ENCODE data around the gene NOVA2. TPM values are rescaled to one million over a fixed set of nuclear protein-coding genes. Genes with fewer than 3 reads are reported as not detected.
A peak's percentile ranks its signal among the peaks of the same experiment; 100 is the strongest.

Gene NOVA2
- total RNA-seq, 1 donor from 2014 or later, result 2.9 TPM

DNA sequence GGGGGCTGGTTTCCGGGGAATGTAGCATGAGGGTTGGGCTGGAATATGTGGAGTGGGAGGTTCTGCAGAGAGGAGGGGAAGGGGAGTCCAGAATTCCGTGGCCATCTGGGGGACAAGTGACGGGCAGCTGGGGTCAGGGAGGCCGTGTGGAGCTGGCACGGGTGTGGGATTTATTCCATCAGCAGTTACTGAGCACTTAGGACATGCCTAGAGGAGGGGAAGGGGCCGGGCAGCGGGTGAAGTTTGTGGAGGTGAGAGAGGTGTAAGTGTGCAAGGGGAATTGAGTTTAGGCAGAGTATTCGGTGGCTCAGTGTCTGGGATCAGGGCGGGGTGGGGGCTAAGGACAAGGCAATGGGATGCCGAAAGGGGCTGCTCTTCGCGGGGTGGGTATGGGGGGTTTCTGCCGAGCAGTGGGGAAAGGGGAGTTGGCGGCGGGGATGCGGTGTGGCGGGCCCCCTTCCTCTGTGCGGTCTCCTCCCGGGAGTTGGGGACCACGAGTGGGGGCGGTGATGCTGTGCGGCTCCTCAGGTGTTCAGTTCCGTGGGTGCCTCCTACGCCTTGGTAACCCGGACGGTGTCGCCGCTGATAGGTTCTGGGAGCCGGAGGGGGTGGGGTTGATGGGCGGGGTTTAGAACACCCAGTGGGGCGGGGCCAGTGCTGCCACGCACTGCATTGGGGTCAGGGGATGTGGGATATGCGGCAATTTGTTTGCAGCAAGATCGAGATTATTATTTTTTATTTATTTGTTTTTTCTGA, 27.0 kb upstream of the NOVA2 start:
- no peak for DNase-seq

DNA sequence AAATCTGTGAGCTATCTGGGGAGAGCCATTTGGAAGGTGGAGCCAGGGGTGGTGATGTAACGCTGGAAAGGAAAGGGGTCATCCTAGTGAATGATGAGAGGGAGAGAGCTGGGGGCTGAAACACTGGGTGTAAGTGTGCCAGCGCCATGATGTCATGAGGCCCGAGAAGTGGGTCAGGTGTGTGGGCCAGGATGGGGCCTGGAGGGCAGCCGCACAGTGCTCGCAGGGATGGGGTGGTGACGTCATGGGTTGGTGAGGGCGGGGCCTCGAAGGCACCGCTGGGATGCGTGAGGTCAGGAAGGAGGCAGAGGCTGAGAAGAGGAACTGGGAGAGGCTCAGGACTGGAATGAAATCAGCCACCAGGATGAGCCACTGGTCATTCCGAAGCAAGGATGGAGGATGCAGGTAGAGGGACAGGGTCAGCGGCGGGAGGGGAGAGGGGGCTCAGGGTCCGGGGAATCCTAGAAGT, 26.0 kb upstream of the NOVA2 start:
- no peak for DNase-seq

DNA sequence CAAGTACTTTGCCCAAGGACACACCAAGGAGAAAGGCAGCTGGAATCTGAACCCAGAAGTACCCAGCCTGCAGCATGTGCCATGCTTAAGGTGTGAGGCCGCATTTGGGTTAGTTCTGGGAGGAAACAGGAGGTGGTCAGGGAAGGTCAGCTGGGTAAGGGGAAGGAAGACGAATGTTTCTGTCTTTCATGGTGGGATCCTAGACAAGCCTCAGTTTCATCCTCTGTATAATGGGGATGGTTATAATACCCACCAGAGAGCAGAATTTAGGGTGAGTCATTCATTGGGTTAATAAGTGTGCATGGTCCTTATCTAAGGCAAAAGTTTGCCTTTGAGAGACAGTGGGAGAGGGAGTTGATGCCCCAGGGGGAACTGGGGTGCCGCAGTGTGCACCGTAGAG, 25.2 kb upstream of the NOVA2 start:
- no peak for DNase-seq

DNA sequence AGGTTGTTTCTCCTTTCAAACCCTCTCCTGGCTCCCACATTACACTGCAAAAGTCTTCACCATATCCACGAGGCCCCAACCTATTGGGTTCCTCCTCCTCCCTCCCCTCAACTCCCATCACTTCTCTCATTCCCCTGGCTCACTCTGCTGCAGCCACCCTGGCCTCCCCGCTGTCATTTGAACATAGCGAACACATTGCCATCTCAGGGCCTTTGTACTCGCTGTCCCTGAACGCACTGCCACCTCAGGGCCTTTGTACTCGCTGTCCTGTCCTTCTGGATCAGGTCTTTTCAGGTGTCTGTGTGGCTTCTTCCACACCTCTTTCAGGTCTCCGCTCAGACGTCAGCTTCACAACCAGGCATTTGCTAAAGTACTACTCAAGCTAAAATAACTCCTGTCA, 23.3 kb upstream of the NOVA2 start:
- no peak for DNase-seq

DNA sequence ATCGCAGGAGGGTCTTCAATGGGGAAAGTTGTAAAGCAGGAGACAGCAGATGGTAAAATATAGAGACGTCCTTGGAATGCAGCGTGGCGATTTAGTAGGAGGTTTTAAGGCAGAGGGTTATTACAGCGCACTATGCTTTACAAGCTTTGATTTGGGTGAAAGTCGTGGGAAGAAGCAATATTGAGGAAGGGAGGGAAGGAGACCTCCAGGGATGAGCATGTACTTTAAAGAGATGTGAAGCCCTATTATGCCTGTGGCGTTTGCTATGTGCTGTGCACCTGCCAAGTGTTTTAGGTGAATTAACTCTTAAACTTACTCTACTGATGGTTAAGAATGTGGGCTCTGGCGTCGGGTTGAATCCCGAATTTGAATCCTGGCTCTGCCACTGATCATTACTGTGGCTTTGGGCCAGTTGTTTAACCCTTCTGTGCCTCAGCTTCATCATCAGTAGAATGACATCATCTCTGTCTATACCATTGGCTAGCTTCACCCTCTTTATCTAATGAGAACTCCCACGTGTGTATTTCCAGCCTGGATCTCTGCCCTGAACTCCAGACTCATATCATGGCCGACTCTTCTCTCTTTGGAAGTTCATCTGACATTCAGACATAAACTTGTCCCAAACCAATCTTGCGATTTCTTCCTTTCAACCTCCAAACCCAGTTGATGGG, 22.2 kb upstream of the NOVA2 start:
- DNase-seq, result no peak

DNA sequence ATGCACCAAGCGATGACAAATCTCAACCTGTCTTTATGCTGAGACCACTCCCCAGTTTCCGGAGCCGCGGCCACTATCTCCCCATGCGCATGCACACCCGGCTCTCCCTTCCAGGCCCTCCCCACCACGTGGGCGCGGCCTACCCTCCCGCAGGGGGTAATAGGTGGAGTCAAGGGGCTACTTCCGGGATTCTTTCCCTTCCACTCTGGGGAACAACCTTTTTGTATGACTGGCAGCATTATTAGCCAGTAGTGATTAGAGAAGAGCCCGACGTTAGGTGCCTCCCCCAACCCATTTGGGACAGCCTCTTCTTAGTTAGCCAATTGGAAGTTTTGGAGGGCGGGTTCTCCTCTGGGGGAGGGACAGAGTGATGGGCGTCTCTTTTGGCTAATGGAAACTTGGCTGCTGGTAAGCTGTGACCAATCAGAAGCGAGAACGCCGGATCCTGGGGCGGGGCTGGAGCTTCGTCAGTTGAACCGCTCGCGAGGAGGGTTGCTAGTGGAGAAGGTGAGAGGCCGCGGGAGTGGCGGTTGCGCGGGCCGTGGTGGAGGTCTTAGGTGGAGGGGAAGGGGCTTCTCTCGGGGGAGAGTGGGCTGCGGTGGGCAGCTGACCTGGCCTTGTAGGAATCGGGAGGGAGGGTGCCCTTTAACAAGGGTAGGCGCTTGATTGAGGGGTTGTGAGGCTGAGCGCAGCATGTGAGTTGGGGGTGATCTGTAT, 21.5 kb upstream of the NOVA2 start, which contains the start of gene CCDC61:
TSS of gene CCDC61 (plus strand) at position 470 of the 717 bp plus-strand sequence. CDS start 7,552 bp downstream, outside the sequence.
- peak; percentile 100 for DNase-seq

DNA sequence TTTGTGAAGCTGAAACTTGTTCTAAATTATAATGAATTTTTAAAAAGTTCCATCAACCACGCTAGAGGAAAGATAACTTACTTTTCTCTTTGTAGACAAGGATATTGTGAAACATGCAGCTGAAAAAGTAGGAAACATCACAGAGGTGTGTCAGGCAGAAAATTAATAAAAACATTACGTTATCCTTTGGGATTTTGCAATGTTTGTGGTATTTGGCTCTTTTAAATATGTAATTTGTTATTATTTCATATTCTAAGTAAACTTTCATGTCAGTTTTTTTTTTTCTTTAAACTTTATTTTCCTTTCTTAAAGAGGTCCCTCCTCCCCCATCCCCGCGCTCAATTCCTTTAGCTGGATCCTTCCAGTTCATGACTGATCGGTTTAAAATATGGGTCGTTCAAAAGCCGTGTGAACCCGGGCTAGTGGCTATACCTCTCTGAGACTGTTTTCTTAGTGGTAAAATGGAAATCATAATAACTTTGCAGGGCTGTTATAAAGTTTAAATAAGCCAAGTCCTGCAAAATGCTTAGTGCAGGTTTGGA, 20.9 kb upstream of the NOVA2 start:
- DNase-seq, result no peak

DNA sequence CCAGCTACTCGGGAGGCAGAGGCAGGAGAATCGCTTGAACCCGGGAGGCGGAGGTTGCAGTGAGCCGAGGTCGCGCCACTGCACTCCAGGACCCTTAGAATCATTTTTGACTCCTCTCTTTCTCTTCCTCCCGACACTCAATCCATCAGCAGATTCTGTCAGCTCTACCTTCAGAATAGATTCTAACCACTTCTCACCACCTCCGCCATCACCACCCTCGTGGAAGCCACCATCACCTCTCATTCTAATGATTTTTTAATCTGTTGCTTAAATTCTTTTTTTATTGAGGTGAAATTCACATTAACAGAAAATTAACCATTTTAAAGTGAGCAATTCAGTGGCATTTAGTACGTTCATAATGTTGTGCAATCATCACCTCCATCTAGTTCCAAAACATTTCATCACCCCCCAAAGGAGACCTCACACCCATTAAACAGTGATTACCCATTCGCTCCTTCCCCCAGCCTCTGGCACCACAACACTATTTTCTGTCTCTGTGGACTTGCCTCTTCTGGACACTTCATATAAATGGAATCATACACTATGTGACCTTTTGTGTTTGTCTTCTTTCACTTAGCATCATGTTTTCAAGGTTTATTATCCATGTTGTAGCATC, 16.6 kb upstream of the NOVA2 start:
- DNase-seq, result no peak

DNA sequence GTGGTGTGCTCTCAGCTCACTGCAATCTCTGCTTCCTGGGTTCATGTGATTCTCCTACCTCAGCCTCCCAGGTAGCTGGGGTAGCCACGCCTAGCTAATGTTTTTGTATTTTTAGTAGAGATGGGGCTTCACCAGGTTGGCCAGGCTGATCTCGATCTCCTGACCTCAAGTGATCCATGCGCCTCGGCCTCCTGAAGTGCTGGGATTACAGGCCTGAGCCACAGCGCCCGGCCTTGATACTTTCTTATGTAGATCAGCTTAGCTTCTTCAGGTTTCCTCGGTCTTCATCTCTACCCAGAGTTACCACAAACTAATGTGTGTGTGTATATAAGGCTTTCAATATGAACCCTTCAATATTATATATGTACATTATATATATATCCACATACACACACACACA, 11.7 kb upstream of the NOVA2 start:
- no peak for DNase-seq

DNA sequence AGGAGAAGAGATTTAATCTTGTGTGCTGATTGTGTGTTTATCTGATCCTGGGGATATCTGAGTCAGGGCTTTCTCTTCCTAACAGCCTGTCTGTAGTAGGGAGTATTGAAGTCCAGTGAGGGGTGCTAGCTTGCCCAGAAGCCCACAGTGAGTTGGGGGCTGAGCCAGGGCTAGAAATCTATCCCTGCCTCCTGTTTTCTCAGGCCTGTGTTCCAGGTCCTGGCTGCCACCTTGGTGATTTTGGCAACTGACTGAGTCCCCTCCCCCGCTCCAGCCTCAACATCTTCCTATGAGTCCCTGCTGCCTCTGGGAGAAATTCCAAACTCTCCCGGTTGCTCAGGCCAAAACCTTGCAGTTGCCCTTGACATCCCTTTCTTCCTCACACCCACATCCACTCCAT, 7.7 kb upstream of the NOVA2 start:
- no peak for DNase-seq

DNA sequence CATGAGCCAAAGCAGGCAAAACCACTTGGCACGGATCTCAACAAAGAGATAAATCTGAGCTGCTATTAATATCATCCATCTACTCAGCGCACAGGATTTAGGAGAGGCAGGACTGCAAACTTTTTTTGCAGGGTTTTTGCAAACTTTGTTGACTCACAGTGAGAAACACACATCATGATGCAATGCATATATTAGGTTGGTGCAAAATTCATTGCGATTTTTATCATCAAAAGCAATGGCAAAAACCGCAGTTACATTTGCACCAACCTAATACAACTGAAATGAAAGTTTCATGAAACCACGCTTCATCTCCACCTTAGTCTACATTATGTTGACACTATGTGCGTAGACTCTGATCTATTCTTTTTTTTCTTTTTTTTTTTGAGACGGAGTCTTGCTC, 4.5 kb upstream of the NOVA2 start:
- no peak for DNase-seq

DNA sequence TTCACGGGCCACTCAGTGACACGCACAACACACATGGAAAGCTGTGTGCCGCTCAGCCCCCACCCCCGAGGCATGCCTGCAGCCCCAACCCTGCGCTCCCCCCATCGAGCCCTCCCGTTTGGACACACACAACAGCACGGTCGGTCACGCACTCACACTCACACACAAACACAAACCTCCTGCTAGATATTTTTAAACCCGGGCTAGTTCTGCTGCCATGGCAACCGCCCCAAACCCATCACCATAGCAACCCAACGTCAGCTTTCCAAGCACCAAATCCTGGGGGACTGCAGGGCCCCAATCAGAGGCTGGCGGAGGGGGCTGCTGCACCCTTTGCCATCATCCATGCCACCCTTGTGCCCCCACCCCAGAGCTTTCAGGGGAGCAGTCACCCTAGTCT, 2.5 kb upstream of the NOVA2 start:
- DNase-seq, result no peak

DNA sequence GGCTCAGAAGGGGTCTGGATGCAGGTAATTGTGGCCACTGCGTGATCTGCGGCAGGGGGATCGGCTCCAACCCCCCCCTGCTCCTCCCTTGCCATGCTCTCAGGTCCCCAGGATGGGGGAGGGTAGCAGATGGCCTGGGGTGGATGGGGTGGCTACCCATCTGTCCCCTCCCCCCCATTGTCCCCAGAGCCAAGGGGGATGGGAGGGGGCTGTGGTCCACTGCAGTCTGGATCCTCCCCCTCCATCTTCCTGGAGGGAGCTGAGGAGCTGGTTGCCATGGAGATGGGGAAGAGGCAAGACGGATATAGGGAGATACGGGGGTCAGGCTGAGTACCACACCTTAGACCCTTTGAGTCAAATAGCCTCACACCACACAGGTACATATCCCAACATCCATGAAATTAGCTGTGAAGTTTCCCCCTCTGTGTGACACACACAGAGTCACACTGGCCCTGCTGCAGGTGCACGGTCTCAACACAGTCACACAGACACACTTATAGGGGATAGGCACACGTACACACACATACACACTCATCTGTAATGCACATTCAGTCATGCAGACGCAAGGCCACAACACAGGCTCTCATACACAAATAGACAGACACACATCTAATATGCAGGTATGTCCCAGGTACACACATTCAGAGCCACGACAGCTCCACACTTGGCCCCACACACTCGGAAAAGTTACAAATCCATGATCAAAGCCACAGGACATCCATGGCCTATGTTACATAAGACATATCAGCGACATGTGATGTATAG, 1.8 kb upstream of the NOVA2 start:
- DNase-seq, result no peak

DNA sequence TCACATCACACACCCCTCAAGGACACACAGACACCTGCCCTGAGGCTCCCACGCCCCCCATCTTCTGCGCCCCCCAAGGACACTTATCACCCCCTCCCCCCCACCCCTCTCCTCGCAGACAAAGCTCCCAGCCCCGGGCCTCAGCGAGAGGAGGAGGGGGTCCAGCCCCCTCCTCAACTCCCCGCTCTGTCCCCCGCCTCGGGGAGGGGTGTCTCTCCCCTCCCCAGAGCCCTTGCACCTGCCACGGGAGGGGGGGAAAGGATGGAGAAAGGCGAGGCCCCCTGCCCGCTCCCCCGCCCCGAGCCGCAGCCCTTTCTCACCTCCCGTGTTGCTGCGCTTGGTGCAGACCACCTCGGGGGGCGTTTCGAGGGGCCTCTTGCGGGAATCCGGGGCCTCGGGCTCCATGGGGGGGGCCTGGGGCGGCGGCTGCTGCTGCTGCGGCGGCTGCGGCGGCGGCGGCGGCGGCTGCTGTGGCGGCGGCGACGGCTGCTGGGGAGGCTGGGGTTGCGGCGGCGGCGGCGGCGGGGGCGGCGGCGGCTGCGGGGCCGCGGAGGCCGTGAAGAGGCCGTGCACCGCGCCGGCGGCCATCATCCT, 621 bp downstream of the NOVA2 start:
- no peak for DNase-seq

DNA sequence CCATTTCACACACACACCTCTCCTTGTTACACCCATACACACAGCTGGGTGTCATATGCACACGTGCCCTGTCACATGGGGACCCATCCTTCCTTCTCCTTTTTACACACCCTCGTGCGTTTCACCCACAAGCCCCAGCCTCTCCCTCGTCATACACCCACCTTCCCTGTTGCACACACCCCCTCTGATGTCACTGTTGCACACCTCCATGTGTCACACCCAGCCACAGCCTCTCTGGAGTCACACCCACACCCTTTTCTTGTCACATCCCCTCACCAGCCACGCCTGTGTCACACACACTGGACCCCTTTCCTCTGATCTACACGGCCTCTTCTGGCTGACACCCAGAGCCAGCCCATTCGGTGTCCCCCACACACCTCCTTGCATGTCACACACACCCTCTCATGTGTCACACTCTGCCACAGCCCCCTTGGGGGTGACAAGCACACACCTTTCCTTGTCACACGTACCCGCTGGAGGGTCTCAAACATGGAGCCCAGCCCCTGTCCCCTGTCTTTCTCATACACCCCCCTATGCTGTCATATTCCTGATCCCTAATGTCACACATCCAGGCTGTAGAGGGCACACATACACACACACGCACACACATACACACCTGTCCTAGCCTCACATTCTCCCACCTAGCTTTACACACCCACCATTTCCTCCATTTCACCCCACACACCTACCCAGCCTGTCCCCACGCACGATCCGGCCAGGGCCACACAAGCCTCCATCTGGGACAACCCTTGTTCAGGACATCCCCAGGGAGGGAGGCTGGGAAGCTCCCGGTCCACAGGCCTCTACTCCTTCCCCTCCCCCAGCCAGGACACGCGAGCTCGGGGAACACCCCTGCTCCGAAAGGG, 1.4 kb downstream of the NOVA2 start:
- DNase-seq, result no peak

DNA sequence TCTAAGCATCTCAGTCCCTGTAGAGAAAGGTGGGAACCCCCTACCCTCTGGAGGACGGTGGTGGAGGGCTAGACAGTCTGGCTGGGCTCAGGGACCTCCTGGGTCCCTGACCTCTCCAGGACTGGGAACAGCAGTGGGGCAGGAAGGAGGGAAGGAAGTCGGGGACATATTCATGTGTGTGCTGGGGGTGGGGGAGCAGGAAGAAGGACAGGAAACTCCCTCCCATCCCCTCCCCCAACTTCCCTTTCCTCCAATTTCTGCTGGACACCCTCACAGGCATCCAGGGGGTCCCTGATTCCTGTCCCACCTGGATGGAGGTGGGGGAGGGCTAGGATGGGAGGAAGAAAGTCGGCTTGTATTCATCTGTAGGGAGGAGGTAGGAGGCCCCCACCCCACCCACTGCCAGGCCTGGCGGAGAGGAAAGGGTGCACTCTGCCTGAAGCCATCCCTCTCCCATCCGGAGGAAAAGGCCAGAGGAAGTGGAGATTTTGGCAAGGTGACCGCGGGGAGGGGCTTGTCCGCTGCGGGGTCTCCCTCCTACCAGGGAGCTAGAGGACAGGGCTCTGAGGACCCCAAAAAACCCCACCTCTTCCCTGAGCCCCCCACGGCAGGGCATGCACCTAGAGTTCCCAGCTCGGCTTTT, 2.3 kb downstream of the NOVA2 start:
- no peak for DNase-seq

DNA sequence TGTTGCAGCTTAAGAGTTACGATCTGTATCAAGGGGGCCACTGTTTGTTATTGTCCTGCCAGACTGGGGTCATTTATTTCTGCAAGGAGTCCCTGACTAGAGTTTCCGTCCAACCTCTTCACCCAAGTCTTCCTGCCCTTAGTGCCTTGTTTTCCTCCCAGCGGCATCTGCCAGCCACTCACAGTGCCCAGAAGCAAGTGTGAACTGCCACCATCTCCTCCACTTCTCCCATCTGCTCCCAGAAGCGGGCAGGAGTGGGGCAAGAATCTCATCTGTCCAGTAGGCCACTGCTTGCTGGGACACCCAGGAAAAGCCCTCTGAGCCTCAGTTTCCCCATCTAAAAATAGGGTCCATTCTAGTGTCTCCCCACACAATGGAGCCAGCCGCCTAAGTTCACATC, 4.0 kb downstream of the NOVA2 start:
- no peak for DNase-seq

DNA sequence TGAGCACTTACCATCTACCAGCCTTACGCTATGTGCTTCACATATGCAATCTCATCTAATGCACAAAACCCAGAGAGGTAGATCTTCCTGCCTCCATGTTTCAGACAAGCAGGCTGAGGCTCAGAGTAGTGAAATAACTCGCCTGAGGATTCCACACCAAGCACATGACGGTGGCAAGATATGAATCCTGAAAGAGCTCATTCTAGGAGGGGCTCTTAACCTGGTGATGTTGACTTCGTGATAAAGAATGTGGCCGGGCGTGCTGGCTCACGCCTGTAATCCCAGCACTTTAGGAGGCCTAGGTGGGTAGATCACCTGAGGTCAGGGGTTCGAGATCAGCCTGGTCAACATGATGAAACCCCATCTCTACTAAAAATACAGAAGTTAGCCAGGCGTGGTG, 5.0 kb downstream of the NOVA2 start:
- DNase-seq, result no peak

DNA sequence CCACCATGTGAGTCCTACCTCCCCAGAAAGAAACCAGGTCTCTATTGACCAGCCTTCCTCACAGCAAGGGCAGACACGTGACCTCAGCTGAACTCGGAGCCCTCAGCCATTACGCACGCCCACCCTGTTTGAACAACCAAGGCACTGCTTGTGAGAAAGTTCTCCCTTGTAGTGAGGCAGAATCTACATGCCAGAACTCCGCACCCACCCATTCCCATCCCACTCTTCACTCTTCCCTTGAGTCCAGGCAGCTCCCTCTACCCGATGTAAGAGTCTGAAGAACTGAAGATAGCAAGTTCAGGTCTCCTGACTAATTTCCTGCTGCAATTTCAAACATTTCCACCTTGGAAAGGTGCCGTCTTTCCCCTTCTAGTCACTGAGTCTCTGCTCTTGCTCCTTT, 6.4 kb downstream of the NOVA2 start:
- DNase-seq, result no peak

DNA sequence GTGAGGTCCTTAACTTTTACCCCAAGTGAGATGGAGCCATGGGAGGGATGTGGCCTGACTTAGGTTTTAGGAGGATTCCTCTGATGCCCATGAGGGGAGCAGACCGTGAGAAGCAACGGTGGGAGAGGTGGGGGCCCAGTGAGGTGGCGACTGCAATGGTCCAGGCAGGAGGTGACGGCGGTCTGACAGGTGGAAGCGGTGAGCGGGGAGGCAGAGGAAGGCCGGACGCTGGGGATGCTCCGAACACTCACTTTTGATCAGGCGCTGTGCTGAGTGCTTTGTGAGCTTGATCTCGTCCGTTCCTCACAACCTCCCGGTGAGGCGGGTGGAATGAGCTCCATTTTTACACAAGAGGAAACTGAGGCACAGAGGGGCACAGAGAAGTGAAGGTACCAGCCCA, 11.6 kb downstream of the NOVA2 start:
- DNase-seq, result no peak
